Heart left ventricle (tissue), 16 donors: Measurements from ENCODE around the gene RIMS4. TPM values are rescaled to one million over a fixed set of nuclear protein-coding genes. Genes with fewer than 3 reads are reported as not detected.

Source experiments
- ATAC-seq, 4 donors: fragments of 200-7000 bp; cut with Tn5 transposase; one replicate each; pipeline ENCODE4 v1.9.1; 2020 to 2022; ENCODE audit warnings: moderate library complexity in 4 of 4, mild to moderate bottlenecking in 3 of 4, moderate number of reproducible peaks in 1 of 4
- DNase-seq, 5 donors: peaks; one replicate each; pipeline ENCODE4 v3.0.0-alpha.2; 2020
- H3K27ac ChIP-seq, 12 donors: fragments of 200-600 bp; sonication (generic) in 4 of 12; one replicate each; pipeline versions ENCODE4 v1.5.0 to v1.8.0; 2016 to 2022; ENCODE audit warnings: mild to moderate bottlenecking in 2 of 12
- H3K27me3 ChIP-seq, 9 donors: fragments of 200-600 bp; sonication (generic) in 2 of 9; one replicate each; pipeline versions ENCODE4 v1.5.1 to v1.8.0; 2016 to 2022; ENCODE audit warnings: mild to moderate bottlenecking in 3 of 9
- H3K36me3 ChIP-seq, 9 donors: fragments of 200-600 bp; sonication (generic) in 2 of 9; one replicate each; pipeline versions ENCODE4 v1.5.0 to v1.8.0; 2018 to 2022; ENCODE audit warnings: mild to moderate bottlenecking in 2 of 9
- H3K4me1 ChIP-seq, 12 donors: fragments of 200-600 bp; sonication (generic) in 4 of 12; one replicate each; pipeline versions ENCODE4 v1.5.0 to v1.8.0; 2016 to 2022; ENCODE audit warnings: mild to moderate bottlenecking in 3 of 12
- H3K4me3 ChIP-seq, 12 donors: fragments of 200-600 bp; sonication (generic) in 4 of 12; one replicate each; pipeline versions ENCODE4 v1.5.0 to v1.8.0; 2017 to 2022; ENCODE audit warnings: mild to moderate bottlenecking in 9 of 12, moderate library complexity in 4 of 12
- H3K9me3 ChIP-seq, 12 donors: fragments of 200-600 bp; sonication (generic) in 4 of 12; one replicate each; pipeline versions ENCODE4 v1.5.0 to v1.8.0; 2016 to 2022; ENCODE audit warnings: mild to moderate bottlenecking in 1 of 12
- POLR2A ChIP-seq, 2 donors: fragments of 450-650 bp; IDR thresholded peaks; one replicate each; pipeline ENCODE4 v1.6.1; 2017; ENCODE audit warnings: antibody characterized with exemption in 2 of 2, mild to moderate bottlenecking in 2 of 2, moderate library complexity in 2 of 2
- WGBS, 4 donors: extraction: QIAGEN DNeasy Blood & Tissue Kit in 2 of 4; methylation state at CpG; one replicate each; pipeline versions ENCODE4 v1.1.5 to v1.1.7; 2013 to 2018; 5-methylcytosine and 5-hydroxymethylcytosine counted together
- intact Hi-C, 10 donors: fragments of 100-400 bp; cut with DNase I; formaldehyde crosslinking; loops; one replicate each; pipeline versions ENCODE4 v1.11.1 to v1.14.2; 2022
- polyA plus RNA-seq, 2 donors: library from polyadenylated mRNA; stranded (reverse); fragments of 200-250 nt; gene quantifications; one replicate each; pipeline ENCODE4 v1.2.3, GENCODE V29; 2013
- total RNA-seq, 9 donors: library from RNA; depleted of rRNA in 2 of 9; stranded (reverse); fragments of >200 nt in 2 of 9; fragmentation: NEBNext Ultra II Directional in 3 of 9; extraction: Animal tissue kit (Norgen Biotek cat#: 25700) in 3 of 9; gene quantifications; one replicate each; pipeline versions ENCODE4 v1.1.0 to v1.2.4, GENCODE V29; 2016 to 2023
- TF ChIP-seq, protein P1 (sequence below), 12 donors: fragments of 200-600 bp; sonication (generic) in 4 of 12; IDR thresholded peaks; one replicate each; pipeline versions ENCODE4 v1.5.0 to v1.8.0; 2018 to 2022; ENCODE audit warnings: antibody characterized with exemption in 12 of 12, mild to moderate bottlenecking in 5 of 12
- donor health status: ischemic (EF 13 %, LVEDD 7.1; RV severe dilation, severe dysfunction).
- donor health status: healthy with polysubstance abuse.
- donor health status: DM: no; HTN: yes; CAD: no.
- donor health status: DM: no; HTN: no; CAD: no.
- donor health status: ischemic (EF 25% LVEDD 6.9; RV normal size, moderate dysfunction).
- donor health status: ischemic (EF 25% LVEDD 5.7; RV mildly dilated, moderate dysfunction).
- donor health status: healthy.
- donor health status: DM: yes; HTN: yes; CAD: no.
- donor health status: ischemic (EF 35%, LVEDD 5.7; RV mildly dilated, moderate dysfunction).
- donor health status: nonischemic (EF 11% LVEDD 7.7; RV severe dilation, severe dysfunction).
- donor health status: DM: yes; HTN: yes; CAD: no.
- donor health status: PGD.
- donor health status: ischemic (EF 29% LVEDD 5.4; RV normal size, mild dysfunction).
- donor health status: nonischemic (EF 23%, LVEDD 6.1; RV moderate dilation, normal function).

RIMS4 gene
- total and polyA plus RNA-seq, 11 donors, result 0.04 to 0.59 (median 0.11) TPM; not detected in 5

DNA sequence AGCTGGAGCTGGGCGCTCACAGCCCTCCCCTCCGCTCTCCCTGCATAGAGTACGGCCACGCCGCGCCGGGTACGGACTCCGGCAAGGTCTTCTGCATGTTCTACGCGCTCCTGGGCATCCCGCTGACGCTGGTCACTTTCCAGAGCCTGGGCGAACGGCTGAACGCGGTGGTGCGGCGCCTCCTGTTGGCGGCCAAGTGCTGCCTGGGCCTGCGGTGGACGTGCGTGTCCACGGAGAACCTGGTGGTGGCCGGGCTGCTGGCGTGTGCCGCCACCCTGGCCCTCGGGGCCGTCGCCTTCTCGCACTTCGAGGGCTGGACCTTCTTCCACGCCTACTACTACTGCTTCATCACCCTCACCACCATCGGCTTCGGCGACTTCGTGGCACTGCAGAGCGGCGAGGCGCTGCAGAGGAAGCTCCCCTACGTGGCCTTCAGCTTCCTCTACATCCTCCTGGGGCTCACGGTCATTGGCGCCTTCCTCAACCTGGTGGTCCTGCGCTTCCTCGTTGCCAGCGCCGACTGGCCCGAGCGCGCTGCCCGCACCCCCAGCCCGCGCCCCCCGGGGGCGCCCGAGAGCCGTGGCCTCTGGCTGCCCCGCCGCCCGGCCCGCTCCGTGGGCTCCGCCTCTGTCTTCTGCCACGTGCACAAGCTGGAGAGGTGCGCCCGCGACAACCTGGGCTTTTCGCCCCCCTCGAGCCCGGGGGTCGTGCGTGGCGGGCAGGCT lies 60.1 kb downstream of the RIMS4 start:
- Histone ChIP-seq H3K27me3 (peaks cover 0 to 48% (median 7%) of the 10 kb centered on the region in 9 donors), H3K36me3 (no peaks in the 10 kb centered on the region), H3K4me3 (no peak overlapping the region), H3K4me1 (peaks cover 0 to 30% (median 15%) of the 10 kb centered on the region in 12 donors), H3K27ac (no peak overlapping the region), H3K9me3 (no peaks in the 10 kb centered on the region)
- no peak for TF ChIP-seq POLR2A (IDR thresholded peaks at IDR 0.05)
- TF ChIP-seq, protein P1, sequence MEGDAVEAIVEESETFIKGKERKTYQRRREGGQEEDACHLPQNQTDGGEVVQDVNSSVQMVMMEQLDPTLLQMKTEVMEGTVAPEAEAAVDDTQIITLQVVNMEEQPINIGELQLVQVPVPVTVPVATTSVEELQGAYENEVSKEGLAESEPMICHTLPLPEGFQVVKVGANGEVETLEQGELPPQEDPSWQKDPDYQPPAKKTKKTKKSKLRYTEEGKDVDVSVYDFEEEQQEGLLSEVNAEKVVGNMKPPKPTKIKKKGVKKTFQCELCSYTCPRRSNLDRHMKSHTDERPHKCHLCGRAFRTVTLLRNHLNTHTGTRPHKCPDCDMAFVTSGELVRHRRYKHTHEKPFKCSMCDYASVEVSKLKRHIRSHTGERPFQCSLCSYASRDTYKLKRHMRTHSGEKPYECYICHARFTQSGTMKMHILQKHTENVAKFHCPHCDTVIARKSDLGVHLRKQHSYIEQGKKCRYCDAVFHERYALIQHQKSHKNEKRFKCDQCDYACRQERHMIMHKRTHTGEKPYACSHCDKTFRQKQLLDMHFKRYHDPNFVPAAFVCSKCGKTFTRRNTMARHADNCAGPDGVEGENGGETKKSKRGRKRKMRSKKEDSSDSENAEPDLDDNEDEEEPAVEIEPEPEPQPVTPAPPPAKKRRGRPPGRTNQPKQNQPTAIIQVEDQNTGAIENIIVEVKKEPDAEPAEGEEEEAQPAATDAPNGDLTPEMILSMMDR (IDR thresholded peaks at IDR 0.05), result peak in 8 of 12 donors; percentile 21 to 58 (median 36)
- intact Hi-C loops, result no loop called here
- ATAC-seq (peak in 1 of 4 donors; percentile 16), DNase-seq (no peak)
- 33 to 57% (median 46%) methylated on average over 3 to 73 of the region's 73 CpGs for WGBS, 4 donors

DNA sequence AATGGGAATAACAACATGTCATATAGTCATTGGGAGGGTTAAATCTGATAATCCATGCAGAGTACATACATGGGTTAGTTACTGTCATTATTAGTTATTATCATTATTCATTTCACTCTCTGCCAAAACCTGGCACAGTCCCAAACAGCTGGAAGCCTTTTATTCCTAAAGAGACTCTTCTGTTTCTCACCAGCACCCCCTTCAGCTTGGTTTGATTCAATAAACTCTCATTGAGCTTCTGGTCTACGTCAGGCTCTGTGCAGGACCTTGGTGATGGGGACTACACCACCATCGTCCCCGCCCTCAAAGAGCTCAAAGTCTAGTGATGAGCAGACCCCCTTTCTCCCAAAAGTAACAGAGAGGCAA lies 62.4 kb downstream of the RIMS4 start:
- Histone ChIP-seq H3K27me3 (peaks cover 0 to 48% (median 7%) of the 10 kb centered on the region in 9 donors), H3K27ac (no peak overlapping the region), H3K4me3 (no peak overlapping the region), H3K36me3 (no peaks in the 10 kb centered on the region), H3K4me1 (peaks cover 0 to 32% (median 15%) of the 10 kb centered on the region in 12 donors), H3K9me3 (no peaks in the 10 kb centered on the region)
- no peak for ATAC-seq
- TF ChIP-seq, protein P1 (IDR thresholded peaks at IDR 0.05), result no peak
- no peak for TF ChIP-seq POLR2A (IDR thresholded peaks at IDR 0.05)
- no peak for DNase-seq
- 79 to 86% (median 80%) methylated on average over 3 of the region's 3 CpGs for WGBS, 4 donors
- intact Hi-C loops, result loop anchor here in 4 of 10 donors (2.0 to 5.0 kb wide), 2 partner anchors 64 to 119 kb away; partner anchors contain the start of gene RIMS4 (in 1 of the 4)

DNA sequence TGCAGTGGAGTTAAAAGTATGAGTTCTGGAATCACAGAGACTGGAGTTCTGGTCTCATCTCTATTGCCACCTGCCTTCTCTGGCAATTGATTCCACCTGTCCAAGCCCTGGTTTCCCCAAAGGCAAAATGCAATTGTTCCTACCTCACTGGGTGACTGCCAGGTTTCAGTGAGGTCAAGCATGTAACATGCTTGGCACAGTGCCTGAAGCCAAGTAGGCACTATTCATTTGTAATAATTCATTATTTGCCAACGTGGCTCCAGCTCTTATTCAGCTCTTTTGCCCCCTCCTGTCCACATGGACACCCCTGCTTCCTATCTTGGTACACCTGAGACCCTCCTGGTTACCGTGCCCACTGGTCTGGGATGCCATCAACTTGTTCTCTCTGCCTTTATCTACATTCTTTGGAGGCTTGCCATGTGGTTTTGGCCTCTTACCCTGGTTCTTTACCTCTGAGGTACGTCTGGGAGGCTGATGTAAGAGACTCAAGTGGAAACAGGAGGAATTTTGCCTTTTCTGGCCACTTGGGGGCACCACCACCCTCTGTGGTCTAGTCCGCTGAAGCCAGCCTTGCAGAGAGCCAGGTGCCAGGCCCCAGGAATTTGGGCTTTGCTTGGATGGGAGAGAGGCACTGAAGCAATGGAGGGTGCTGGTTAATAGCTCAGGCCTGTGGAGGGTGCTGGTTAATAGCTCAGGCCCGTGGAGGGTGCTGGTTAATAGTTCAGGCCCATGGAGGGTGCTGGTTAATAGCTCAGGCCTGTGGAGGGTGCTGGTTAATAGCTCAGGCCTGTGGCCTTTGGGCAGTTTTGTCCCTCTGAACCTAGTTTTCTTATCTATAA lies 63.0 kb downstream of the RIMS4 start:
- Histone ChIP-seq H3K4me1 (peaks cover 0 to 38% (median 15%) of the 10 kb centered on the region in 12 donors), H3K27ac (no peak overlapping the region), H3K27me3 (peaks cover 0 to 46% (median 7%) of the 10 kb centered on the region in 9 donors), H3K9me3 (no peaks in the 10 kb centered on the region), H3K36me3 (no peaks in the 10 kb centered on the region), H3K4me3 (no peak overlapping the region)
- WGBS, 4 donors, result 13 to 18% (median 14%) methylated on average over 5 of the region's 5 CpGs
- DNase-seq (peak in 4 of 5 donors; percentile 66 to 78 (median 70)), ATAC-seq (peak in 3 of 4 donors; percentile 32 to 63 (median 54))
- TF ChIP-seq, protein P1 (IDR thresholded peaks at IDR 0.05), result peak; percentile 53 to 79 (median 70)
- TF ChIP-seq POLR2A (IDR thresholded peaks at IDR 0.05), result no peak
- intact Hi-C loops, result loop anchor here in 9 of 10 donors (1.0 to 5.0 kb wide), 4 partner anchors 65 to 120 kb away; partner anchors contain the start of gene RIMS4 (in 1 of the 9)
